Measurements from ENCODE around the gene PPL.

PPL gene

DNA sequence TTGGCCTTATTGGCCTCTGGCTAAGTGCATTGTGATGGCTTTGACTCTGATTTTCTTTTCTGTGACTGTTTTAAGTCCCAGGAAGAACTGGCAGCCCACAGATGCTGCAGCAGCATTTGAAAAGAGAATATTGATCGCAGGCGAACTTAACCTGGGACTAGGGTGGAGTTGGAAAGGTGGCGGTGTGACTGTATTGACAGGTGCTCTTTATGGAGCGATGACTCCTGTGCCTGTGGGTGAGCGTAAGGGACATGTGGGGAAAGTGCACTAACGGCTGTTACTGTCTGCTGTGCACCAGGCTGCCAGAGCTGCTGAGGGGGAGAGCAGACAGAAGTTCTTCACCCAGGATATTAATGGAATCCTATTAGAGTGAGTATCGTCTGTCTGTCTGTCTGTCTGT is 68.4 kb downstream of the PPL start:
- no peak for DNase-seq (ENCODE audit: low read depth)
- H3K4me3 ChIP-seq (ENCODE audit: control insufficient read depth, low read depth, low read length): no peak overlapping the region
- TF ChIP-seq, protein P1, sequence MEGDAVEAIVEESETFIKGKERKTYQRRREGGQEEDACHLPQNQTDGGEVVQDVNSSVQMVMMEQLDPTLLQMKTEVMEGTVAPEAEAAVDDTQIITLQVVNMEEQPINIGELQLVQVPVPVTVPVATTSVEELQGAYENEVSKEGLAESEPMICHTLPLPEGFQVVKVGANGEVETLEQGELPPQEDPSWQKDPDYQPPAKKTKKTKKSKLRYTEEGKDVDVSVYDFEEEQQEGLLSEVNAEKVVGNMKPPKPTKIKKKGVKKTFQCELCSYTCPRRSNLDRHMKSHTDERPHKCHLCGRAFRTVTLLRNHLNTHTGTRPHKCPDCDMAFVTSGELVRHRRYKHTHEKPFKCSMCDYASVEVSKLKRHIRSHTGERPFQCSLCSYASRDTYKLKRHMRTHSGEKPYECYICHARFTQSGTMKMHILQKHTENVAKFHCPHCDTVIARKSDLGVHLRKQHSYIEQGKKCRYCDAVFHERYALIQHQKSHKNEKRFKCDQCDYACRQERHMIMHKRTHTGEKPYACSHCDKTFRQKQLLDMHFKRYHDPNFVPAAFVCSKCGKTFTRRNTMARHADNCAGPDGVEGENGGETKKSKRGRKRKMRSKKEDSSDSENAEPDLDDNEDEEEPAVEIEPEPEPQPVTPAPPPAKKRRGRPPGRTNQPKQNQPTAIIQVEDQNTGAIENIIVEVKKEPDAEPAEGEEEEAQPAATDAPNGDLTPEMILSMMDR (conservative IDR thresholded peaks at IDR 0.05; ENCODE audit: control insufficient read depth, insufficient read depth, low read depth, low read length): no peak

DNA sequence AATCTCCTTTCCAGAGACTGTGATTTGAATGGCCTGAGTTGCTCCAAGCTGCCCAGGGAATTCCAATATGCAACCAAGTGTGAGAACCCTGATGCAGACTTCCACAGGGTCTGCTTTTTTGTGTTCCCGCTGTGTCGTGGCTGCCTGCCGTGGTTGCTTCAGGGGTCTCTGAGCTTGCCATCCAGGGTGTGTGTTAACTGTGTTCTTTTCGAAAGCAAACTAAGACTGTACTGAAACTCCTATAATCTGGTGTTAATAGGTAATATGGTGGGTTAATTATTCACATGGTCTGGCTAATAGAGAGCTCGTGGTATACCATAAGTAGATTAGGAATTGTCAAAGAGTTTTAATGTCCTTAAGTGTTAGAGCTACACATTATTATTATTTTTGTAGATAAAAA is 68.9 kb downstream of the PPL start:
- no peak for DNase-seq (ENCODE audit: low read depth)
- TF ChIP-seq, protein P1 (conservative IDR thresholded peaks at IDR 0.05; ENCODE audit: control insufficient read depth, insufficient read depth, low read depth, low read length): no peak
- H3K4me3 ChIP-seq (ENCODE audit: control insufficient read depth, low read depth, low read length): no peak overlapping the region

DNA sequence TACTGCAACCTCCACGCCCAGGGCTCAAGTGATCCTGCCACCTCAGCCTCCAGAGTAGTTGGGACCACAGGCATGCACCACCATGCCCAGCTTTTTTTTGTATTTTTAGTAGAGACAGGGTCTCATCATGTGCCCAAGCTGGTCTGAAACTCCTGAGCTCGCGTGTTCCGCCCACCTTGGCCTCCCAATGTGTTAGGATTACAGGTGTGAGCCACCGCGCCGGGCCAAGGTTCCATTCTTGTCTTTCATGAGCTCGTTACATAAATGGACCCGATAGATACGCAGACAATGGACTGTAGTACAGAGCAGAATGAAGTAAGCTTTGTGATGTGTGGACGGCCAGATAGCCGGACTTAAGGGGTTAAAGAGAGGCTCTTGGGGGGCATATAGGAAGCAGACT is 70.4 kb downstream of the PPL start:
- H3K4me3 ChIP-seq (ENCODE audit: control insufficient read depth, low read depth, low read length): no peak overlapping the region
- no peak for DNase-seq (ENCODE audit: low read depth)
- TF ChIP-seq, protein P1 (conservative IDR thresholded peaks at IDR 0.05; ENCODE audit: control insufficient read depth, insufficient read depth, low read depth, low read length): no peak

DNA sequence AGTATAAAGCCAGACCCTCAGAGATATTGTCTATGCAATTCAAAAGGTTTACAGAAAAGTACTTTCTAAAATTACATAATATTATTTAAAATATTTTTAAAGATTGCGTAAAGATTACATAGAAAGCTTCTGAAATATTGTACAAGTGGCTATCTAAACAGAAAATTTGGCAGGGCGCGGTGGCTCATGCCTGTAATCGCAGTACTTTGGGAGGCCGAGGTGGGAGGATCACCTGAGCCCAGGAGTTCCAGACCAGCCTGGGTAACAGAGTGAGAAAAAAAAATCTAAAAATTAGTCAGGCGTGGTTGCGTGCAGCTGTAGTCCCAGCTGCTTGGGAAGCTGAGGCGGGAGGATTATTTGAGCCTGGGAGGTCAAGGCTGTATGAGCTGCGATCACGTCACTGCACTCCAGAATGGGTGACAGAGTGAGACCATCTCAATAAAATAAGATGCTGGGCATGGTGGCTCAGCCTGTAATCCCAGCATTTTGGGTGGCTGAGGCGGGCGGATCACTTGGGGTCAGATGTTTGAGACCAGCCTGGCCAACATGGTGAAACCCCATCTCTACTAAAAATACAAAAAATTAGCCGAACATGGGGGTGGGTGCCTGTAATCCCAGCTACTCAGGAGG is 71.6 kb downstream of the PPL start:
- no peak for DNase-seq (ENCODE audit: low read depth)
- TF ChIP-seq, protein P1 (conservative IDR thresholded peaks at IDR 0.05; ENCODE audit: control insufficient read depth, insufficient read depth, low read depth, low read length): no peak
- H3K4me3 ChIP-seq (ENCODE audit: control insufficient read depth, low read depth, low read length): no peak overlapping the region

DNA sequence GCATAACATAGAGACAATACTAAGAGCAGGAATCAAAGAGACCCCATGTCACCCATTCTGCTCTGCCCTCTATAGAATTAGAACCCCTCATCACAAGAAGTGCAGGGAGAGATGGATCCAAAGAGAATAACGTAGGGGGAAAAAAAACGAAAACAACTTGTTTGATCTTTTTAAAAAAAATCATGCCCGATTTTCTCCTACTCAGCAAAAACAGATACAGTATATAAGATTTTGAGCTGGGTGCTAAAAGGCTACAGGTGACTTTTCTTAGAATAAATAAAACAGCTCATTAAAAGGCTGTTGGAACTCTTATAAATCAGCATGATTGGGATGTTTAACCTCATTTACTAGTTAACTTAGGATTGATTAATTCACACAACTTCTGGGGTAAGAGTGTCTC is 72.2 kb downstream of the PPL start:
- TF ChIP-seq, protein P1 (conservative IDR thresholded peaks at IDR 0.05; ENCODE audit: control insufficient read depth, insufficient read depth, low read depth, low read length): no peak
- H3K4me3 ChIP-seq (ENCODE audit: control insufficient read depth, low read depth, low read length): no peak overlapping the region
- no peak for DNase-seq (ENCODE audit: low read depth)

DNA sequence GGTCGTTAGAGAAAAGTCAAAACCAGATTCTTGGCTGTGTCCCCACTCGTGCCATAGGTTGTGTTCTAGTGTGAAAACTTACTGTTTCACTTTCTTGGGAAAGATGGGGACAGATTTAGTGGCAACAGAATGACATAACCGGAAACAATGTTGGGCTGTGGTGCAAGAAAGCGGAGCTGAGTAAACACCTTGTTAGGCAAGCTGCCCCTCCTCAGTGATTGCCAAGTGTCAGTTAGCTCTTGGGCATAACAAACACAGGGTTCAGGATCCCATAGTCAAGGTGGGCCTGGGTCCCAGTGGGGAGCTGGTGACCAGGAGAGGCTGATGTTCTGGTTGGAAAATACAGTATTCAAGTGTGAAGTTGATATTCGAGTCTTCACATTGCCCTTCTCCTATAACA is 74.3 kb downstream of the PPL start:
- TF ChIP-seq, protein P1 (conservative IDR thresholded peaks at IDR 0.05; ENCODE audit: control insufficient read depth, insufficient read depth, low read depth, low read length): no peak
- H3K4me3 ChIP-seq (ENCODE audit: control insufficient read depth, low read depth, low read length): no peak overlapping the region
- DNase-seq (ENCODE audit: low read depth): no peak

Measured in fibroblast of mammary gland (primary cell).